CD4-positive, alpha-beta T cell (primary cell): ENCODE results near the gene SUPT3H. TPM values are rescaled to one million over a fixed set of nuclear protein-coding genes. Genes with fewer than 3 reads are reported as not detected.

Experiments used
- ATAC-seq: fragments of 200-7000 bp; cut with Tn5 transposase; one replicate; pipeline ENCODE4 v1.10.0; 2022; ENCODE audit warnings: mild to moderate bottlenecking; ENCODE audit not compliant: poor library complexity
- CTCF ChIA-PET: fragments of 350-600 bp; sonication (Branson Sonifier 250); formaldehyde crosslinking; loops from one replicate; lab custom pipeline; 2021; ENCODE audit warnings: antibody characterized with exemption, inconsistent platforms; lab: Charles Lee
- POLR2A ChIA-PET: fragments of 350-600 bp; sonication (Branson Sonifier 250); formaldehyde crosslinking; loops from one replicate; lab custom pipeline; 2021; ENCODE audit warnings: antibody characterized with exemption, inconsistent platforms; lab: Charles Lee
- DNase-seq, 14 experiments: peaks; one replicate each; pipeline ENCODE4 v3.0.0-alpha.2; 2013 to 2020; ENCODE audit warnings: mixed read lengths in 2 of 14
- H3K27ac ChIP-seq, 2 donors: one replicate each; pipeline versions ENCODE4 v1.5.1 to v1.7.0; 2013; ENCODE audit warnings: low read length in 2 of 2, low read depth in 1 of 2, mild to moderate bottlenecking in 1 of 2
- H3K27me3 ChIP-seq, 2 experiments: 1 replicate in 1 of 2; 2 replicates in 1 of 2; pipeline versions ENCODE4 v1.6.1 to v1.7.0; 2013; ENCODE audit warnings: low read length in 2 of 2, control low read depth in 1 of 2, mild to moderate bottlenecking in 1 of 2, moderate library complexity in 1 of 2; ENCODE audit not compliant: insufficient read depth in 2 of 2, control insufficient read depth in 1 of 2
- H3K36me3 ChIP-seq: one replicate; pipeline ENCODE4 v1.6.1; 2013; ENCODE audit warnings: low read length, control low read depth; ENCODE audit not compliant: insufficient read depth
- H3K4me1 ChIP-seq: one replicate; pipeline ENCODE4 v1.6.1; 2013; ENCODE audit warnings: low read length, control low read depth; ENCODE audit not compliant: insufficient read depth
- H3K4me3 ChIP-seq: one replicate; pipeline ENCODE4 v1.5.1; 2013; ENCODE audit warnings: mild to moderate bottlenecking, low read length, moderate library complexity
- H3K9me3 ChIP-seq, 2 experiments: 1 replicate in 1 of 2; 2 replicates in 1 of 2; pipeline versions ENCODE4 v1.6.1 to v1.7.0; 2013; ENCODE audit warnings: low read length in 2 of 2, mild to moderate bottlenecking in 2 of 2, control low read depth in 1 of 2, moderate library complexity in 1 of 2; ENCODE audit not compliant: control insufficient read depth in 1 of 2, insufficient read depth in 1 of 2
- H3K27ac Mint-ChIP-seq: one replicate; pipeline ENCODE4 v1.8.0; 2020; ENCODE audit warnings: mixed read lengths
- H3K27me3 Mint-ChIP-seq: one replicate; pipeline ENCODE4 v1.8.0; 2021; ENCODE audit warnings: mixed read lengths
- H3K36me3 Mint-ChIP-seq: one replicate; pipeline ENCODE4 v1.8.0; 2021; ENCODE audit warnings: low read depth, mixed read lengths
- H3K4me1 Mint-ChIP-seq: one replicate; pipeline ENCODE4 v1.8.0; 2021; ENCODE audit warnings: low read depth, mixed read lengths
- H3K4me3 Mint-ChIP-seq: one replicate; pipeline ENCODE4 v1.8.0; 2020; ENCODE audit warnings: mild to moderate bottlenecking, mixed read lengths
- H3K9me3 Mint-ChIP-seq: one replicate; pipeline ENCODE4 v1.8.0; 2020; ENCODE audit warnings: mixed read lengths
- CTCF ChIP-seq: fragments of 200-600 bp; IDR thresholded peaks from one replicate; pipeline ENCODE4 v1.8.0; 2022; ENCODE audit warnings: antibody characterized with exemption, mild to moderate bottlenecking
- intact Hi-C, 2 experiments: fragments of 100-400 bp; cut with DNase I in 1 of 2; cut with micrococcal nuclease in 1 of 2; formaldehyde crosslinking; loops; one replicate each; pipeline versions ENCODE4 v1.15.1 to v1.9.0; 2023 to 2025; cut with DNase I, micrococcal nuclease
- total RNA-seq, 174 experiments: library from RNA in 2 of 174; stranded (reverse) in 2 of 174; gene quantifications; one replicate each; pipeline ENCODE4 v1.2.3 and lab custom pipeline; 2021 to 2026

The SUPT3H gene
- total RNA-seq, 2 experiments from 2014 or later, result 8.9 to 10.5 TPM

GRCh38 chr6:45423824-45424450 is 46.2 kb upstream of the SUPT3H start:
- H3K4me1 Mint-ChIP-seq, result peaks cover 53% of the 10 kb centered on the region
- peak overlapping the region; percentile 46 to 77 for H3K27ac ChIP-seq
- TF ChIP-seq CTCF, result no peak
- peaks cover 18 to 25% of the 10 kb centered on the region in 2 experiments for H3K27me3 ChIP-seq
- peaks cover 49% of the 10 kb centered on the region for H3K4me1 ChIP-seq
- peak in 4 of 14 experiments; percentile 16 to 56 (median 36) for DNase-seq
- H3K36me3 ChIP-seq, result no peaks in the 10 kb centered on the region
- H3K27ac Mint-ChIP-seq, result peak overlapping the region; percentile 79
- peaks cover 36% of the 10 kb centered on the region for H3K27me3 Mint-ChIP-seq
- H3K4me3 Mint-ChIP-seq, result peak overlapping the region; percentile 87
- H3K9me3 ChIP-seq, result no peaks in the 10 kb centered on the region
- no peak for ATAC-seq
- H3K36me3 Mint-ChIP-seq, result peaks cover 21% of the 10 kb centered on the region
- no peaks in the 10 kb centered on the region for H3K9me3 Mint-ChIP-seq
- ChIA-PET POLR2A (interaction anchor here (0.7 to 2.5 kb wide), 2 partner anchors 13 to 491 kb away, joined by 3 to 9 read pairs; no protein-coding TSS in a partner anchor), CTCF (no interaction called here)
- intact Hi-C loops, result loop anchor here (5.0 kb wide), 3 partner anchors 163 to 492 kb away; no protein-coding TSS in a partner anchor
- peak overlapping the region; percentile 94 for H3K4me3 ChIP-seq

DNA sequence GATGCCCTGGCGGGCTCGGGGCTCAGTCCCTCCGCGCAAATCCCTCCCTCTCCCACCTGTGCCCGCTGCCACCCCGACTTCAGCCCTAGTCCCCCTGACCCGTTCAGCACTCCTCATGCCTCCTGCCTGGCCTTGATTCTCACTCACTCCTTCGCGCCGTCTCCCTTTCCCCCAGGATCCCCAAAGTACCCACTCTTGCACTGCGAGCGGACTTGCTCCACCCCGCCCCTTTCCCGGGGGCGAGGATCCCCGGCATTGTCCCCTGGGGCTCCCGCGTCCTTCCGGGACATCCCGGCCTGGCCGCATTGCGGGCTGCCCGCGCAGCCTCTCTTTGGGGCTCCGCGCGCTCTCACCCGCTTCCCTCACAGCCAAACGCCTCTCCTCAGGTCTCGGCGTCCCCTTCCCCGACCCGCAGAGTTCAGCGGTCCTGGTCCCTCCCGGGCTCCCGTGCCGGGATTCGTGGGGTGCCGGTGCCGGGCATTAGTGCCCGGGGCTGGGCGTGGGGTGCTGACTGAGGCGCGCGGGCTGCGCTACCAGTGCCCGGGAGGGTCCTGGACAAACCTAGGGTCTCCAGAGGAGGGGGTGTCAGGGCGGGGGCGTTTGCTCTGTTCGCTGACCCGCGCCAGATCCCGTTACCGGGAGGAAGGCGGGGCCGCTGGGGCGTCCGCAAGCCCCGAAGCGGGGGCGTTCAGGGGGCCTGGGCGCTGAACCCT is 45.5 kb upstream of the SUPT3H start:
- H3K4me3 ChIP-seq, result peak overlapping the region; percentile 94
- peaks cover 49% of the 10 kb centered on the region for H3K4me1 ChIP-seq
- ChIA-PET POLR2A (interaction anchor here (0.7 to 3.6 kb wide), 5 partner anchors 14 to 490 kb away, joined by 3 to 22 read pairs (median 9); partner anchors contain the start of gene SUPT3H), CTCF (interaction anchor here (0.9 kb wide), 1 partner anchor 45 kb away, joined by 3 read pairs; no protein-coding TSS in a partner anchor)
- peaks cover 21% of the 10 kb centered on the region for H3K36me3 Mint-ChIP-seq
- H3K4me1 Mint-ChIP-seq, result peaks cover 46% of the 10 kb centered on the region
- peak overlapping the region; percentile 98 for H3K4me3 Mint-ChIP-seq
- H3K27me3 Mint-ChIP-seq, result peaks cover 36% of the 10 kb centered on the region
- no peaks in the 10 kb centered on the region for H3K9me3 Mint-ChIP-seq
- H3K9me3 ChIP-seq, result no peaks in the 10 kb centered on the region
- H3K36me3 ChIP-seq, result no peaks in the 10 kb centered on the region
- H3K27ac ChIP-seq, result peak overlapping the region; percentile 46 to 77
- intact Hi-C loops, result loop anchor here (5.0 kb wide), 3 partner anchors 164 to 491 kb away; no protein-coding TSS in a partner anchor
- DNase-seq (peak in 7 of 14 experiments; percentile 4 to 57 (median 22)), ATAC-seq (peak; percentile 6)
- no peak for TF ChIP-seq CTCF
- peaks cover 18 to 31% of the 10 kb centered on the region in 2 experiments for H3K27me3 ChIP-seq
- peak overlapping the region; percentile 85 for H3K27ac Mint-ChIP-seq

GRCh38 chr6:45422503-45423110 is 44.9 kb upstream of the SUPT3H start:
- Mint-ChIP-seq H3K9me3 (no peaks in the 10 kb centered on the region), H3K27ac (peak overlapping the region; percentile 85), H3K27me3 (peaks cover 36% of the 10 kb centered on the region), H3K36me3 (peaks cover 21% of the 10 kb centered on the region), H3K4me1 (peaks cover 40% of the 10 kb centered on the region), H3K4me3 (peak overlapping the region; percentile 98)
- peak; percentile 41 for ATAC-seq
- ChIA-PET POLR2A (interaction anchor here (0.6 to 3.6 kb wide), 10 partner anchors 9 to 292 kb away, joined by 3 to 22 read pairs (median 4); partner anchors contain the start of gene SUPT3H), CTCF (interaction anchor here (0.9 kb wide), 1 partner anchor 44 kb away, joined by 3 read pairs; no protein-coding TSS in a partner anchor)
- Histone ChIP-seq H3K27ac (peak overlapping the region; percentile 50 to 77), H3K36me3 (no peaks in the 10 kb centered on the region), H3K27me3 (peaks cover 18 to 31% of the 10 kb centered on the region in 2 experiments), H3K9me3 (no peaks in the 10 kb centered on the region), H3K4me1 (peaks cover 49% of the 10 kb centered on the region), H3K4me3 (peak overlapping the region; percentile 94)
- intact Hi-C loops, result loop anchor here (5.0 kb wide), 3 partner anchors 165 to 490 kb away; no protein-coding TSS in a partner anchor
- no peak for TF ChIP-seq CTCF
- DNase-seq, result peak; percentile 23 to 87 (median 55)
